Measurements from ENCODE around the gene TRAF2. TPM values are rescaled to one million over a fixed set of nuclear protein-coding genes. Genes with fewer than 3 reads are reported as not detected.

Gene TRAF2
- total RNA-seq, 1 donor from 2014 or later: 16.5 TPM

- H3K27me3 ChIP-seq (ENCODE audit: low read depth): no peaks in the 10 kb centered on the region
- intact Hi-C loops (cut with DNase I): no loop called here
- peaks cover 28% of the 10 kb centered on the region for H3K4me1 ChIP-seq
- H3K9me3 ChIP-seq: no peaks in the 10 kb centered on the region
- H3K27ac ChIP-seq: no peak overlapping the region
- H3K4me3 ChIP-seq: no peak overlapping the region
- ATAC-seq (no peak), DNase-seq (peak; percentile 43)
- H3K36me3 ChIP-seq: peaks cover 41% of the 10 kb centered on the region
- TF ChIP-seq, protein P1, sequence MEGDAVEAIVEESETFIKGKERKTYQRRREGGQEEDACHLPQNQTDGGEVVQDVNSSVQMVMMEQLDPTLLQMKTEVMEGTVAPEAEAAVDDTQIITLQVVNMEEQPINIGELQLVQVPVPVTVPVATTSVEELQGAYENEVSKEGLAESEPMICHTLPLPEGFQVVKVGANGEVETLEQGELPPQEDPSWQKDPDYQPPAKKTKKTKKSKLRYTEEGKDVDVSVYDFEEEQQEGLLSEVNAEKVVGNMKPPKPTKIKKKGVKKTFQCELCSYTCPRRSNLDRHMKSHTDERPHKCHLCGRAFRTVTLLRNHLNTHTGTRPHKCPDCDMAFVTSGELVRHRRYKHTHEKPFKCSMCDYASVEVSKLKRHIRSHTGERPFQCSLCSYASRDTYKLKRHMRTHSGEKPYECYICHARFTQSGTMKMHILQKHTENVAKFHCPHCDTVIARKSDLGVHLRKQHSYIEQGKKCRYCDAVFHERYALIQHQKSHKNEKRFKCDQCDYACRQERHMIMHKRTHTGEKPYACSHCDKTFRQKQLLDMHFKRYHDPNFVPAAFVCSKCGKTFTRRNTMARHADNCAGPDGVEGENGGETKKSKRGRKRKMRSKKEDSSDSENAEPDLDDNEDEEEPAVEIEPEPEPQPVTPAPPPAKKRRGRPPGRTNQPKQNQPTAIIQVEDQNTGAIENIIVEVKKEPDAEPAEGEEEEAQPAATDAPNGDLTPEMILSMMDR (IDR thresholded peaks at IDR 0.05): no peak
Observed at GRCh38 chr9:136860529-136860928, 25.8 kb upstream of the TRAF2 start.

DNA sequence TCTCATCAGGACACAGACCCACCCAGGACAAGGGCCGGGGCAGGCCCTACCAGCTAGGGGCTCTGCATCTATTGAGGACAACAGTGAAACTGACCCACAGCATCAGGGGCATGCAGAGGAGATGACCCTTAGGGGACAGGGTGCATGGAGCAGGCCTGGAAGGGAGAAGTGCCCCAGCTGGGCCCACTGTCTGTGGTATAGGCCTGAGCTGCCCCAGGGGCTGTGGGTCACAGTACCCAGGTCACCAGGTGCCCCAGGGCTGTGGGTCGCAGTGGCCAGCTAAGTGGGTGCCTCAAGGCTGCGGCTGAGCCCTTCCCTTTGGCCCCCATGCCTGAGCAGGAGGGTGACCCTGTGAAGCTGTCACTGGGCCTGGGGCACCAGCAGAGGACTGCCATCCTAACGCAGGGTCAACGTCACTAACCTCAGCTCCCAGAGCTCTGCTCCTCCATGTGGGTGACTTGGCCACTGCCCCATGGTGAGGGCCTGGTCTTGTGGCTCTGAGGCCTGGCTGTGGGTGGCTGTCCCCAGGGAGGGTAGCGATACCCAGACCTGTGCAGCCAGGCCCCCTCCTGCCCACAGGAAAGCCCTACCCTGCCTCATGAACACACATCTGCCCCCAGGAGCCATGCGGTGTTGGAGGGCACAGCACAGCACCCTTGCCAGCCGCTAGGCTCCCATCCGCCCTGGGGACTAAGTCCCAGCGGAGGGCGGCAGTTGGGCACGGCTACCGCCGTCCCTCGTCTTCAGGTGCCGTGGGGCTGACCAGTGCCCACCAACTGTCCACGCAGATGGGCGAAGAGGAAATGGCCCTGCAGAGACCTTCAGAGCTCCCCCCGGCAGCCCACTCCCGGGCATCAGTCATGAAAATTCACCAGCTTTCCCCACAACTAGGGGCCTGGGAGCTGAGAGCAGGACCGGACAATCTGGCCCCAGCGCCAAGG lies 25.1 kb upstream of the TRAF2 start:
- H3K4me1 ChIP-seq: peaks cover 28% of the 10 kb centered on the region
- DNase-seq: no peak
- intact Hi-C loops (cut with DNase I): no loop called here

DNA sequence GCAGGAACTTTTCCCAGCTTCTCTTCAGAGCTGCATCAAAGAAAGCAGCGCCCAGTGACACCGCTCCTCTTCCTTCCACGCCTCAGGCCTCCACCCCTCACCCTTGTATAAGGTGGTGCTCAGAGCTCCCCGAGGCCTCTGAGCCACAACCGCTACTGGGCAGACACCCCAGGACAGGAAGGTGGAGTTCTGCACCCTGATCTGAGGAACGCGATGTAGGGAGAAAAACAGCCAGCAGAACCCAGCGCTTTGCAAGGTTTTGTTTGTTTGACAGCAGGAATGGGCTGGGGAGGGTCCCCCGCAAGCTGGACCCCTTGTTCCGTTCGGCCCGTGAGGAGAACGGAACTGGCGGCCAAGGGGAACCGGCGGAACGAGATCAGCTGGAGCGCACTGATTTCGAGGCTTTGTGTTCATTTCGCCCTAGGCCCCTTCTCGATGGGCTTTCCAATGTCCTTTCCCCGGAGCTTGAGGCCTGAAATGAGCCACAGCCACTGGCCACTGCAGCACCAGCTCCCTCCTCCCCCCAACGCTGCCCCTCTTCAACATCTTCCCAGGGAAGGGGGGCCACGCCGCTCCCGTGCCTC lies 24.4 kb upstream of the TRAF2 start:
- TF ChIP-seq, protein P1 (IDR thresholded peaks at IDR 0.05): no peak
- Histone ChIP-seq H3K36me3 (peaks cover 41% of the 10 kb centered on the region), H3K9me3 (no peaks in the 10 kb centered on the region), H3K4me3 (no peak overlapping the region), H3K4me1 (peaks cover 31% of the 10 kb centered on the region), H3K27ac (no peak overlapping the region), H3K27me3 (ENCODE audit: low read depth) (no peaks in the 10 kb centered on the region)
- ATAC-seq (no peak), DNase-seq (no peak)
- intact Hi-C loops (cut with DNase I): no loop called here

More for the DNA sequence above, 25.1 kb upstream of the TRAF2 start:
- H3K9me3 ChIP-seq: no peaks in the 10 kb centered on the region
- H3K36me3 ChIP-seq: peaks cover 41% of the 10 kb centered on the region
- H3K4me3 ChIP-seq: no peak overlapping the region
- H3K27ac ChIP-seq: no peak overlapping the region
- ATAC-seq: no peak
- TF ChIP-seq, protein P1 (IDR thresholded peaks at IDR 0.05): no peak
- no peaks in the 10 kb centered on the region for H3K27me3 ChIP-seq (ENCODE audit: low read depth)

GRCh38 chr9:136862849-136863622 lies 23.3 kb upstream of the TRAF2 start:
- TF ChIP-seq, protein P1 (IDR thresholded peaks at IDR 0.05): no peak
- intact Hi-C loops (cut with DNase I): no loop called here
- Histone ChIP-seq H3K27me3 (ENCODE audit: low read depth) (no peaks in the 10 kb centered on the region), H3K4me1 (peaks cover 35% of the 10 kb centered on the region), H3K4me3 (no peak overlapping the region), H3K36me3 (peaks cover 41% of the 10 kb centered on the region), H3K9me3 (no peaks in the 10 kb centered on the region), H3K27ac (no peak overlapping the region)
- ATAC-seq (no peak), DNase-seq (peak; percentile 43)

DNA sequence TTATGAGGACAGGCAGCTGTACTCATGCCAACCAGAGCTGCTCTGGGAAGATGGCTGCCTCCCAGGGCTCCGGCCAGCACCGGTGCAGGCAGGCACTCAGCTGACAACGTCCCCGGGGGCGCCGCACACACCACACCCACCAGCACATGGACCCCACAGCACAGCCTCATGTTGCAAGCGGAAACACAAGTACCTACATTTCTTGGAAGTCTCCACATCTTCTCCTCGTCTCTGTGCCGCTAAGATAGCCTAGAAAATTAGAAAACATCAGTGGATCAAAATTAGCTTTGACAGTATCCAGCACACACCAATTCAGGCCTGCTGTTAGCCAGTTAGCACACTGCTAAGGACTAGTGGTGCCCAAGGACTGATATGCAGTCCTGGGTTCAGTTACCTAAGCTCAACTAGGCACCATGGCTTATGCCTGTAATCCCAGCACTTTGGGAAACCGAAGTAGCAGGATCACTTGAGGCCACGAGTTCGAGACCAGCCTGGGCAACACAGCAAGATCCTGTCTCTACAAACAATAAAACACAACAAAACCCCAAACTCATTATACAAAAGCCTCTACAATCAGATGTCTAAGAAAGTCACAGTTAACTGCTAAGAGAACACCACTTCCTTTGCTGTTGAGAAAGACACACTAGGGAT lies 22.6 kb upstream of the TRAF2 start:
- Histone ChIP-seq H3K36me3 (peaks cover 41% of the 10 kb centered on the region), H3K27me3 (ENCODE audit: low read depth) (no peaks in the 10 kb centered on the region), H3K4me3 (no peak overlapping the region), H3K4me1 (peaks cover 33% of the 10 kb centered on the region), H3K9me3 (no peaks in the 10 kb centered on the region), H3K27ac (no peak overlapping the region)
- DNase-seq (no peak), ATAC-seq (no peak)
- intact Hi-C loops (cut with DNase I): no loop called here
- TF ChIP-seq, protein P1 (IDR thresholded peaks at IDR 0.05): no peak

Measured in lower lobe of right lung (tissue), 2 donors.